H9 (cell line): ENCODE results near the gene FAM13C. TPM values are rescaled to one million over a fixed set of nuclear protein-coding genes. Genes with fewer than 3 reads are reported as not detected.

Experiments used
- DNase-seq: peaks from one replicate; pipeline ENCODE4 v3.0.0-alpha.2; 2017
- H2AFZ ChIP-seq: one replicate; pipeline ENCODE4 v1.6.1; 2013; ENCODE audit warnings: mild to moderate bottlenecking, low read length, control low read depth, moderate library complexity
- H2AK5ac ChIP-seq: 2 replicates; pipeline ENCODE4 v1.6.1; 2013; ENCODE audit warnings: low read length, control low read depth, mixed read lengths; ENCODE audit not compliant: insufficient read length
- H2BK120ac ChIP-seq: one replicate; pipeline ENCODE4 v1.6.1; 2013; ENCODE audit warnings: low read depth, mild to moderate bottlenecking, low read length, control low read depth, inconsistent platforms; ENCODE audit not compliant: poor library complexity, severe bottlenecking
- H2BK12ac ChIP-seq: 2 replicates; pipeline ENCODE4 v1.6.1; 2013; ENCODE audit warnings: low read length, control low read depth, mixed read lengths, low read depth; ENCODE audit not compliant: insufficient read length
- H2BK15ac ChIP-seq: 2 replicates; pipeline ENCODE4 v1.6.1; 2013; ENCODE audit warnings: low read depth, low read length, control low read depth
- H2BK20ac ChIP-seq: one replicate; pipeline ENCODE4 v1.6.1; 2013; ENCODE audit warnings: low read depth, mild to moderate bottlenecking, low read length, control low read depth, inconsistent platforms; ENCODE audit not compliant: poor library complexity, severe bottlenecking
- H2BK5ac ChIP-seq: 2 replicates; pipeline ENCODE4 v1.6.1; 2013; ENCODE audit warnings: low read length, control low read depth, mixed read lengths; ENCODE audit not compliant: insufficient read length
- H3K14ac ChIP-seq: 2 replicates; pipeline ENCODE4 v1.6.1; 2013; ENCODE audit warnings: low read length, control low read depth; ENCODE audit not compliant: insufficient read depth
- H3K18ac ChIP-seq: 2 replicates; pipeline ENCODE4 v1.6.1; 2013; ENCODE audit warnings: low read depth, mild to moderate bottlenecking, mixed read lengths, low read length, control low read depth; ENCODE audit not compliant: insufficient read length
- H3K23ac ChIP-seq: 2 replicates; pipeline ENCODE4 v1.6.1; 2013; ENCODE audit warnings: low read length, control low read depth, mixed read lengths, low read depth; ENCODE audit not compliant: insufficient read length
- H3K23me2 ChIP-seq: 2 replicates; pipeline ENCODE4 v1.6.1; 2013; ENCODE audit warnings: low read depth, mild to moderate bottlenecking, mixed read lengths, low read length, control low read depth; ENCODE audit not compliant: insufficient read length, poor library complexity, severe bottlenecking
- H3K27ac ChIP-seq: 2 replicates; pipeline ENCODE4 v1.5.1; 2013; ENCODE audit warnings: low read length, control low read depth, mixed read lengths, low read depth; ENCODE audit not compliant: insufficient read length
- H3K27me3 ChIP-seq: 2 replicates; pipeline ENCODE4 v1.6.1; 2013; ENCODE audit warnings: low read length, control low read depth, inconsistent platforms; ENCODE audit not compliant: insufficient read depth
- H3K4ac ChIP-seq: 2 replicates; pipeline ENCODE4 v1.6.1; 2013; ENCODE audit warnings: low read depth, mild to moderate bottlenecking, control low read depth, inconsistent platforms, low read length, moderate library complexity
- H3K4me1 ChIP-seq: 2 replicates; pipeline ENCODE4 v1.6.1; 2013; ENCODE audit warnings: low read length, control low read depth, inconsistent platforms; ENCODE audit not compliant: insufficient read depth
- H3K4me2 ChIP-seq: 2 replicates; pipeline ENCODE4 v1.6.1; 2013; ENCODE audit warnings: low read length, control low read depth, mixed read lengths; ENCODE audit not compliant: insufficient read length, insufficient read depth
- H3K56ac ChIP-seq: 2 replicates; pipeline ENCODE4 v1.6.1; 2013; ENCODE audit warnings: low read depth, mild to moderate bottlenecking, mixed read lengths, low read length, control low read depth; ENCODE audit not compliant: insufficient read length
- H3K79me1 ChIP-seq: 2 replicates; pipeline ENCODE4 v1.6.1; 2013; ENCODE audit warnings: low read depth, mild to moderate bottlenecking, moderate library complexity, low read length, control low read depth, inconsistent platforms; ENCODE audit not compliant: insufficient read depth, poor library complexity, severe bottlenecking
- H3K79me2 ChIP-seq: 2 replicates; pipeline ENCODE4 v1.6.1; 2013; ENCODE audit warnings: low read length, control low read depth, inconsistent platforms; ENCODE audit not compliant: insufficient read depth
- H3K9ac ChIP-seq: 2 replicates; pipeline ENCODE4 v1.6.1; 2013; ENCODE audit warnings: low read length, control low read depth, mixed read lengths; ENCODE audit not compliant: insufficient read length; ENCODE audit errors: extremely low read depth
- H3K9me3 ChIP-seq: one replicate; pipeline ENCODE4 v1.6.1; 2013; ENCODE audit warnings: low read depth, low read length, inconsistent platforms; ENCODE audit not compliant: control insufficient read depth
- H3T11ph ChIP-seq: one replicate; pipeline ENCODE4 v1.6.1; 2013; ENCODE audit warnings: mild to moderate bottlenecking, low read length, control low read depth, inconsistent platforms
- H4K20me1 ChIP-seq: one replicate; pipeline ENCODE4 v1.6.1; 2013; ENCODE audit not compliant: control insufficient read depth, insufficient read length, insufficient read depth
- H4K5ac ChIP-seq: 2 replicates; pipeline ENCODE4 v1.6.1; 2013; ENCODE audit warnings: low read depth, mild to moderate bottlenecking, mixed read lengths, low read length, control low read depth; ENCODE audit not compliant: insufficient read length
- H4K8ac ChIP-seq: replicated peaks from 2 replicates; pipeline ENCODE4 v1.6.1; 2013; ENCODE audit warnings: low read length, control low read depth, mixed read lengths, low read depth; ENCODE audit not compliant: insufficient read length
- H4K91ac ChIP-seq: 2 replicates; pipeline ENCODE4 v1.6.1; 2013; ENCODE audit warnings: low read depth, mild to moderate bottlenecking, moderate library complexity, mixed read lengths, low read length, control low read depth; ENCODE audit not compliant: insufficient read length
- H3K27ac Mint-ChIP-seq, 3 experiments: 2 replicates in 2 of 3; 3 replicates in 1 of 3; pipeline ENCODE4 v1.8.0; 2020 to 2021; ENCODE audit warnings: mixed read lengths in 3 of 3, mild to moderate bottlenecking in 1 of 3, moderate library complexity in 1 of 3
- H3K27me3 Mint-ChIP-seq: 2 replicates; pipeline ENCODE4 v1.8.0; 2021; ENCODE audit warnings: low read depth, mild to moderate bottlenecking, moderate library complexity, mixed read lengths
- H3K36me3 Mint-ChIP-seq, 3 experiments: 2 replicates in 2 of 3; 3 replicates in 1 of 3; pipeline ENCODE4 v1.8.0; 2020 to 2021; ENCODE audit warnings: low read depth in 3 of 3, mixed read lengths in 3 of 3; ENCODE audit not compliant: insufficient read depth in 1 of 3
- H3K4me1 Mint-ChIP-seq, 2 experiments: 2 replicates each; pipeline ENCODE4 v1.8.0; 2020; ENCODE audit warnings: mixed read lengths in 2 of 2
- H3K4me3 Mint-ChIP-seq, 2 experiments: 2 replicates in 1 of 2; 3 replicates in 1 of 2; pipeline ENCODE4 v1.8.0; 2020 to 2021; ENCODE audit warnings: mild to moderate bottlenecking in 2 of 2, mixed read lengths in 2 of 2, moderate library complexity in 1 of 2
- H3K9me3 Mint-ChIP-seq, 2 experiments: 2 replicates in 1 of 2; 3 replicates in 1 of 2; pipeline ENCODE4 v1.8.0; 2020; ENCODE audit warnings: mild to moderate bottlenecking in 2 of 2, mixed read lengths in 2 of 2, moderate library complexity in 1 of 2
- WGBS: extraction: QIAGEN DNeasy Blood & Tissue Kit; methylation state at CpG from one replicate; pipeline ENCODE4 v1.1.7; 2013; ENCODE audit warnings: missing lambda C conversion rate, low lambda C conversion rate, mixed read lengths; ENCODE audit not compliant: insufficient read length; ENCODE audit errors: extremely low coverage; 5-methylcytosine and 5-hydroxymethylcytosine counted together
- total RNA-seq: library from RNA; stranded (reverse); gene quantifications from 2 replicates; pipeline ENCODE4 v1.2.1, GENCODE V29; 2021
- TF ChIP-seq, protein P1 (sequence below): fragments of 200-600 bp; sonication (generic); conservative IDR thresholded peaks from 3 replicates; pipeline ENCODE4 v1.8.0; 2021; ENCODE audit warnings: antibody characterized with exemption, mild to moderate bottlenecking

FAM13C gene
- total RNA-seq, 1 experiment from 2014 or later: 0.31 TPM

DNA sequence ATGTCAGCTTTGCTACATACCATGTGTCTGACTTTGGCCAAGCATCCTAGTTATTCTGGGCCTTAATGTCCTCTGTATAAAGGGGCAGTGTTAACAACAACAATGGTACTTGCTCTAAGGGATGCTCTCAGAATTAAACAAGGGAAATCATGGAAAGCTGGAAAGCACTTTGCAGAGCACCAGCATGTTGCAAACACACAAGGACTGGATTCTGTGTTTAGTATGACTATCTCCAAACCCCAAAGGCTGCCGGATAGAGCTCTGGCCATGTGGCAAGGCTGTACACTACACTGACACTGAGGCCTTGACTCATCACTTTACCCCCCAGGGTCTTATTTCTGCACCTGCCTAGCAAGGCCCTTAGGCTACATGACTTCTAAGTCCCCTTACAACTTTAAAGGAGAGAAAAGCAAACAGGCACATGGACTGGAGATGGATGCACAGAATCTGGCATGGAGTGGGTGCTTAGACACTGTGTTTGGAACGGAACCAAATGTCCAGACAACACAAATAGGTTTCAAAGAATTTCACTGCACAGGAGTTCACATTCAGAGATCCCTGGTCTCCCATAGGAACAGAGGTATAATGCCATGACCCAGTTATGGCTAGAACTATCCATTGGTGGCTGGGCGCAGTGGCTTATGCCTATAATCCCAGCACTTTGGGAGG, 74.6 kb downstream of the FAM13C start:
- Mint-ChIP-seq H3K4me1 (peaks cover 35 to 39% of the 10 kb centered on the region in 2 experiments), H3K27ac (no peak overlapping the region; a peak in 1 of 7 replicates), H3K4me3 (no peak overlapping the region), H3K27me3 (no peaks in the 10 kb centered on the region), H3K36me3 (no peaks in the 10 kb centered on the region), H3K9me3 (peaks cover under 1 to 3% of the 10 kb centered on the region in 2 experiments; a peak in 1 of 5 replicates)
- Histone ChIP-seq H4K20me1 (no peaks in the 10 kb centered on the region), H2AFZ (no peak overlapping the region), H3T11ph (no peak overlapping the region), H3K4me1 (peaks cover 10% of the 10 kb centered on the region; the same call in 1 of the 2 replicates), H3K18ac (no peak overlapping the region), H3K9ac (no peak overlapping the region), H3K79me1 (no peaks in the 10 kb centered on the region), H2BK15ac (no peak overlapping the region), H3K27ac (no peak overlapping the region), H3K56ac (no peak overlapping the region), H3K23ac (no peak overlapping the region), H4K91ac (no peak overlapping the region), H2BK12ac (no peak overlapping the region), H2BK120ac (no peak overlapping the region), H2BK20ac (no peak overlapping the region), H3K23me2 (peaks cover 3% of the 10 kb centered on the region), H4K5ac (no peak overlapping the region), H2BK5ac (no peak overlapping the region), H3K4me2 (no peak overlapping the region), H3K27me3 (no peaks in the 10 kb centered on the region), H3K9me3 (no peaks in the 10 kb centered on the region), H4K8ac (no peak overlapping the region), H3K79me2 (no peaks in the 10 kb centered on the region), H3K4ac (no peak overlapping the region), H2AK5ac (no peak overlapping the region), H3K14ac (no peak overlapping the region)
- TF ChIP-seq, protein P1, sequence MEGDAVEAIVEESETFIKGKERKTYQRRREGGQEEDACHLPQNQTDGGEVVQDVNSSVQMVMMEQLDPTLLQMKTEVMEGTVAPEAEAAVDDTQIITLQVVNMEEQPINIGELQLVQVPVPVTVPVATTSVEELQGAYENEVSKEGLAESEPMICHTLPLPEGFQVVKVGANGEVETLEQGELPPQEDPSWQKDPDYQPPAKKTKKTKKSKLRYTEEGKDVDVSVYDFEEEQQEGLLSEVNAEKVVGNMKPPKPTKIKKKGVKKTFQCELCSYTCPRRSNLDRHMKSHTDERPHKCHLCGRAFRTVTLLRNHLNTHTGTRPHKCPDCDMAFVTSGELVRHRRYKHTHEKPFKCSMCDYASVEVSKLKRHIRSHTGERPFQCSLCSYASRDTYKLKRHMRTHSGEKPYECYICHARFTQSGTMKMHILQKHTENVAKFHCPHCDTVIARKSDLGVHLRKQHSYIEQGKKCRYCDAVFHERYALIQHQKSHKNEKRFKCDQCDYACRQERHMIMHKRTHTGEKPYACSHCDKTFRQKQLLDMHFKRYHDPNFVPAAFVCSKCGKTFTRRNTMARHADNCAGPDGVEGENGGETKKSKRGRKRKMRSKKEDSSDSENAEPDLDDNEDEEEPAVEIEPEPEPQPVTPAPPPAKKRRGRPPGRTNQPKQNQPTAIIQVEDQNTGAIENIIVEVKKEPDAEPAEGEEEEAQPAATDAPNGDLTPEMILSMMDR: no peak
- WGBS: no CpG with 5 or more reads among the region's 3 CpGs
- no peak for DNase-seq
